Measurements from ENCODE around the gene NDUFA8.
A peak's percentile ranks its signal among the peaks of the same experiment; 100 is the strongest.

Gene NDUFA8

DNA sequence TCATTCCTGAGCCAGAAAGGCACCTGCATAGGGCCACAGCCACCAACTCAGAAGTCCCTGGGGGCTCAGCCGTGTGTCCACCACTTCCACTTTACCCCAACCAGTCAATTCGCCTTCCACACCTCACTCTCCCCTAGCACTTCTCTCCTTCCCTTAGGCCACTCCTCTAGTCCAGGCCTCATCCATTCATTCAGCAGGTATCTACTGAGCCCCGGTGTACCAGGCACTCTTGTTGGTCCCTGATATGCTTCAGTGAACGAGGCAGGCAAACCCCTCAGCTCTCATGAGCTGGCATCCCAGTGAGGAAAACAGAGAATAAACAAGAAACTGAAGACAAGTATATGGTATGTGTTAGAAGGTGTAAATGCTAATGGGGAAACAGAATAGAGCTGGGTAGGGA lies 28.7 kb downstream of the NDUFA8 start:
- H3K27ac ChIP-seq (ENCODE audit: low read depth, low read length) = no peak overlapping the region
- H3K79me1 ChIP-seq (ENCODE audit: low read length) = no peaks in the 10 kb centered on the region
- H2BK120ac ChIP-seq (ENCODE audit: insufficient read depth, low read length, poor library complexity) = no peak overlapping the region
- peak overlapping the region; percentile 30 for H4K91ac ChIP-seq (ENCODE audit: low read depth, low read length)
- no peak overlapping the region for H3K9ac ChIP-seq (ENCODE audit: low read length)
- no peak overlapping the region for H2BK5ac ChIP-seq (ENCODE audit: low read depth, low read length, poor library complexity)
- no peak overlapping the region for H3K18ac ChIP-seq (ENCODE audit: low read length)
- H3K14ac ChIP-seq (ENCODE audit: low read length) = no peak overlapping the region
- no peak overlapping the region for H2BK12ac ChIP-seq (ENCODE audit: low read length)
- no peak for DNase-seq
- H3K4me3 ChIP-seq (ENCODE audit: low read depth, low read length) = no peak overlapping the region
- no peaks in the 10 kb centered on the region for H3K36me3 ChIP-seq (ENCODE audit: control insufficient read depth in 1 of 2, insufficient read depth in 2 of 2, low read length in 2 of 2)
- peaks cover 1% of the 10 kb centered on the region for H3K9me3 ChIP-seq (ENCODE audit: insufficient read depth, low read depth, low read length)
- no peak overlapping the region for H2AFZ ChIP-seq (ENCODE audit: insufficient read depth, low read length, poor library complexity)
- no peak overlapping the region for H4K8ac ChIP-seq (ENCODE audit: low read depth, low read length)
- no peak overlapping the region for H2AK5ac ChIP-seq (ENCODE audit: low read length)
- H3K4me1 ChIP-seq (ENCODE audit: control insufficient read depth in 1 of 2, insufficient read depth in 2 of 2, low read length in 2 of 2) = peaks cover 28 to 50% of the 10 kb centered on the region in 2 experiments
- no CpG with 5 or more reads among the region's 4 CpGs for WGBS (ENCODE audit: extremely low coverage, insufficient coverage, insufficient read length)
- peaks cover 2% of the 10 kb centered on the region for H3K27me3 ChIP-seq (ENCODE audit: insufficient read depth, low read length)
- H4K12ac ChIP-seq (ENCODE audit: low read depth, low read length) = no peak overlapping the region
- H3K79me2 ChIP-seq (ENCODE audit: control insufficient read depth, insufficient read depth, low read length, poor library complexity) = no peaks in the 10 kb centered on the region
- no peak overlapping the region for H3K4ac ChIP-seq (ENCODE audit: low read depth, low read length)
- no peak overlapping the region for H3K23ac ChIP-seq (ENCODE audit: low read length)
- no peak overlapping the region for H3K4me2 ChIP-seq (ENCODE audit: low read length)

DNA sequence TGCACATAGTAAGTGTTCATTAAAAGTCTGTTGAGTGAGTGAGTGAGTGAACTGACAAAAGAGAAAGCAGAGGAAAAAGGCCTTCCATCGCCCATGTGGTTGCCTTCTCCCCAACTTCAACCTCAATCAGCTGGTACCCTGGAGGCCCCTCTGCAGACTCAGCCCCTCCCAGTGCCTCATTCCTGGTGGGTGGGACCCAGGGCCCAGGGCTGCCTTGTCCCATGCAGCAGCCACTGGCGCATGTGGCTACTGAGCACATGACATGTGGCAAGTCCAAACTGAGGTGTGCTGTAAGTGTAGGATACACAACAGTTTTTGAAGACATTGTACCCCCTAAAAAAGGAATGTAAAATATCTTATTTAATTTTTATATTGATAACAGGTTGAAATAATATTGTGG lies 29.6 kb downstream of the NDUFA8 start:
- Histone ChIP-seq H3K27me3 (ENCODE audit: insufficient read depth, low read length) (peaks cover 2% of the 10 kb centered on the region), H3K36me3 (ENCODE audit: control insufficient read depth in 1 of 2, insufficient read depth in 2 of 2, low read length in 2 of 2) (no peaks in the 10 kb centered on the region), H3K4me3 (ENCODE audit: low read depth, low read length) (no peak overlapping the region), H3K79me1 (ENCODE audit: low read length) (no peaks in the 10 kb centered on the region), H2BK5ac (ENCODE audit: low read depth, low read length, poor library complexity) (no peak overlapping the region), H4K8ac (ENCODE audit: low read depth, low read length) (no peak overlapping the region), H3K4me2 (ENCODE audit: low read length) (no peak overlapping the region), H3K79me2 (ENCODE audit: control insufficient read depth, insufficient read depth, low read length, poor library complexity) (no peaks in the 10 kb centered on the region), H4K91ac (ENCODE audit: low read depth, low read length) (no peak overlapping the region), H3K23ac (ENCODE audit: low read length) (no peak overlapping the region), H2AK5ac (ENCODE audit: low read length) (no peak overlapping the region), H3K9me3 (ENCODE audit: insufficient read depth, low read depth, low read length) (peaks cover 1% of the 10 kb centered on the region), H3K4ac (ENCODE audit: low read depth, low read length) (no peak overlapping the region), H3K14ac (ENCODE audit: low read length) (no peak overlapping the region), H2AFZ (ENCODE audit: insufficient read depth, low read length, poor library complexity) (no peak overlapping the region), H2BK120ac (ENCODE audit: insufficient read depth, low read length, poor library complexity) (no peak overlapping the region), H3K27ac (ENCODE audit: low read depth, low read length) (no peak overlapping the region), H3K9ac (ENCODE audit: low read length) (no peak overlapping the region), H3K18ac (ENCODE audit: low read length) (no peak overlapping the region), H3K4me1 (ENCODE audit: control insufficient read depth in 1 of 2, insufficient read depth in 2 of 2, low read length in 2 of 2) (peaks cover 33 to 56% of the 10 kb centered on the region in 2 experiments), H4K12ac (ENCODE audit: low read depth, low read length) (no peak overlapping the region), H2BK12ac (ENCODE audit: low read length) (no peak overlapping the region)
- DNase-seq = no peak
- no CpG with 5 or more reads among the region's 2 CpGs for WGBS (ENCODE audit: extremely low coverage, insufficient coverage, insufficient read length)

DNA sequence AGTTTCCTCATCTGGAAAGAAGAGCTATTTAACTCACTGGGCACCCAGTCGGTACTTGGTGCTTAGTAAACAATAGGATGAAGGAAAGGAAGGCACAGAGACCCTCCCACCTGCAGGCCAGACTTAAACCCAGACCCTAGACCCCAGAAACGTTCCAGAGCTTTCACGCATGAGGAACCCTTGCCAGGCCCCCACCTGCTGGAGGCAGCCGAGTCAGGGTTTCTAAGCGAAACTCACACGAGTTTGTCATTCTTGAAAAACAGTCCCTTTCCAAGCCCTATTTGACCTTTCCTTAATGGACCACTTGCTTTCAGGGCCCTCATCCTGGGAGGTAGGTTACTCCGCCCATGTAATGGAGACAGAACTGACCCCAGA lies 30.6 kb downstream of the NDUFA8 start:
- H3K79me2 ChIP-seq (ENCODE audit: control insufficient read depth, insufficient read depth, low read length, poor library complexity) = no peaks in the 10 kb centered on the region
- H3K79me1 ChIP-seq (ENCODE audit: low read length) = no peaks in the 10 kb centered on the region
- H2BK12ac ChIP-seq (ENCODE audit: low read length) = no peak overlapping the region
- H3K4me1 ChIP-seq (ENCODE audit: control insufficient read depth in 1 of 2, insufficient read depth in 2 of 2, low read length in 2 of 2) = peaks cover 30 to 47% of the 10 kb centered on the region in 2 experiments
- H3K9me3 ChIP-seq (ENCODE audit: insufficient read depth, low read depth, low read length) = peaks cover 1% of the 10 kb centered on the region
- H3K36me3 ChIP-seq (ENCODE audit: control insufficient read depth in 1 of 2, insufficient read depth in 2 of 2, low read length in 2 of 2) = no peaks in the 10 kb centered on the region
- no peak overlapping the region for H3K4me3 ChIP-seq (ENCODE audit: low read depth, low read length)
- no peak overlapping the region for H2BK120ac ChIP-seq (ENCODE audit: insufficient read depth, low read length, poor library complexity)
- H2BK5ac ChIP-seq (ENCODE audit: low read depth, low read length, poor library complexity) = no peak overlapping the region
- H3K18ac ChIP-seq (ENCODE audit: low read length) = no peak overlapping the region
- WGBS (ENCODE audit: extremely low coverage, insufficient coverage, insufficient read length) = no CpG with 5 or more reads among the region's 7 CpGs
- H3K27ac ChIP-seq (ENCODE audit: low read depth, low read length) = no peak overlapping the region
- H3K27me3 ChIP-seq (ENCODE audit: insufficient read depth, low read length) = peaks cover 2% of the 10 kb centered on the region
- no peak overlapping the region for H4K8ac ChIP-seq (ENCODE audit: low read depth, low read length)
- no peak overlapping the region for H3K14ac ChIP-seq (ENCODE audit: low read length)
- H2AFZ ChIP-seq (ENCODE audit: insufficient read depth, low read length, poor library complexity) = no peak overlapping the region
- H3K9ac ChIP-seq (ENCODE audit: low read length) = no peak overlapping the region
- H3K23ac ChIP-seq (ENCODE audit: low read length) = no peak overlapping the region
- no peak overlapping the region for H2AK5ac ChIP-seq (ENCODE audit: low read length)
- no peak overlapping the region for H4K12ac ChIP-seq (ENCODE audit: low read depth, low read length)
- DNase-seq = no peak
- H4K91ac ChIP-seq (ENCODE audit: low read depth, low read length) = no peak overlapping the region
- H3K4me2 ChIP-seq (ENCODE audit: low read length) = no peak overlapping the region
- no peak overlapping the region for H3K4ac ChIP-seq (ENCODE audit: low read depth, low read length)

DNA sequence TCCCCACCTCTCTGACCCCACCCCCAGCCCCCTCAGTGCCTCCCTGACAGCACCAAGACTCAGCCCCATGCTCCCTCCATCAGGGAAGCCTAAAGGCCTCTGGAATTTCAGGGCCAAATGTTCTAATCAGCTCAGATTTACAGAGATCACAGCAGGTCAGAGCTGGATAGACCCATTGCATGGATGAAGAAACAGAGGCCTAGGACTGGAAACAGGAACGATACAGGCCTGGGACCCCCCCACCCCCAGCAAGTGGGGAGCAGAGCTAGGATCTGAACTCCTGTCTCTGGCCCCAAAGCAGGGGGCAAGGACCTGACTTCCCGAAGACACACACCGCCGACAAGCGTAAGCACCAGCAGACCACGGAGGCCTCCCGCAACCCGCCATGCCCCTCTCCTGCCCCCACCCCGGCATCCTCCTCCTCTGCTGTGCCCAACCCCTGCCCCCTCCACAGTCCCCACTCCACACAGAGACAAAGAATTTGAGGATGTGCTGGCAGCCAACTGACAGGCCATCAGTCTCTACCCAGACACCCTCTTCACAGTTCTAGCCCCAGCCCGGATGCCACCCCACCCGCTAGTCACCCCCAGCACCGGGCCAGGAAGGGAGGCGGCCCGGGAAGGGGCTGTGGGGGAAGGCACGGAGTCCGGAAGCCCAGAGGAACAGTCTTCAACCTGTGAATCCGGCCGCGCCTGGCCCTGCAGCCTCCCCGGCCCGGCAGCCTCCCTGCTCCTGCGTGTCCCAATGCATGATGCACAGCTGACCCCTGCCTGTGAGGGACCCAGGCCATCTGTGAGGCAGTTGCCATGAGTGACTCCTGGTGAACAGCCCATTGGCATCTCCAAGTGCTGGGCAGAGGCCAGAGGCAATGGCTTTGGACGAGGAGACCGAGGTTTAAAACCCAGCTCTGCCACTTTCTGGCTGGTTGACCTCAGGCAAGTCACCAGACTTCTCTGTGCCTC lies 31.3 kb downstream of the NDUFA8 start:
- H3K4ac ChIP-seq (ENCODE audit: low read depth, low read length) = no peak overlapping the region
- peaks cover 2% of the 10 kb centered on the region for H3K27me3 ChIP-seq (ENCODE audit: insufficient read depth, low read length)
- peaks cover 25 to 40% of the 10 kb centered on the region in 2 experiments for H3K4me1 ChIP-seq (ENCODE audit: control insufficient read depth in 1 of 2, insufficient read depth in 2 of 2, low read length in 2 of 2)
- no peak for DNase-seq
- no peak overlapping the region for H3K23ac ChIP-seq (ENCODE audit: low read length)
- H3K9ac ChIP-seq (ENCODE audit: low read length) = no peak overlapping the region
- H3K14ac ChIP-seq (ENCODE audit: low read length) = no peak overlapping the region
- H2BK120ac ChIP-seq (ENCODE audit: insufficient read depth, low read length, poor library complexity) = no peak overlapping the region
- no CpG with 5 or more reads among the region's 24 CpGs for WGBS (ENCODE audit: extremely low coverage, insufficient coverage, insufficient read length)
- peaks cover 1% of the 10 kb centered on the region for H3K9me3 ChIP-seq (ENCODE audit: insufficient read depth, low read depth, low read length)
- no peak overlapping the region for H2BK12ac ChIP-seq (ENCODE audit: low read length)
- no peaks in the 10 kb centered on the region for H3K79me2 ChIP-seq (ENCODE audit: control insufficient read depth, insufficient read depth, low read length, poor library complexity)
- H4K8ac ChIP-seq (ENCODE audit: low read depth, low read length) = no peak overlapping the region
- H3K4me3 ChIP-seq (ENCODE audit: low read depth, low read length) = no peak overlapping the region
- no peak overlapping the region for H2AFZ ChIP-seq (ENCODE audit: insufficient read depth, low read length, poor library complexity)
- no peaks in the 10 kb centered on the region for H3K36me3 ChIP-seq (ENCODE audit: control insufficient read depth in 1 of 2, insufficient read depth in 2 of 2, low read length in 2 of 2)
- H3K79me1 ChIP-seq (ENCODE audit: low read length) = no peaks in the 10 kb centered on the region
- H4K12ac ChIP-seq (ENCODE audit: low read depth, low read length) = no peak overlapping the region
- no peak overlapping the region for H3K4me2 ChIP-seq (ENCODE audit: low read length)
- no peak overlapping the region for H3K27ac ChIP-seq (ENCODE audit: low read depth, low read length)
- H2AK5ac ChIP-seq (ENCODE audit: low read length) = no peak overlapping the region
- no peak overlapping the region for H2BK5ac ChIP-seq (ENCODE audit: low read depth, low read length, poor library complexity)
- H4K91ac ChIP-seq (ENCODE audit: low read depth, low read length) = no peak overlapping the region
- no peak overlapping the region for H3K18ac ChIP-seq (ENCODE audit: low read length)

Measured in trophoblast cell (in vitro differentiated cells and primary cell).